ENCODE results near the gene PNMA3.
"Not testable (repeated sequence)": the region's sequence is repeated elsewhere in the genome, so short reads cannot be mapped to it uniquely, and the experiment has no call there.

Gene PNMA3, protein sequence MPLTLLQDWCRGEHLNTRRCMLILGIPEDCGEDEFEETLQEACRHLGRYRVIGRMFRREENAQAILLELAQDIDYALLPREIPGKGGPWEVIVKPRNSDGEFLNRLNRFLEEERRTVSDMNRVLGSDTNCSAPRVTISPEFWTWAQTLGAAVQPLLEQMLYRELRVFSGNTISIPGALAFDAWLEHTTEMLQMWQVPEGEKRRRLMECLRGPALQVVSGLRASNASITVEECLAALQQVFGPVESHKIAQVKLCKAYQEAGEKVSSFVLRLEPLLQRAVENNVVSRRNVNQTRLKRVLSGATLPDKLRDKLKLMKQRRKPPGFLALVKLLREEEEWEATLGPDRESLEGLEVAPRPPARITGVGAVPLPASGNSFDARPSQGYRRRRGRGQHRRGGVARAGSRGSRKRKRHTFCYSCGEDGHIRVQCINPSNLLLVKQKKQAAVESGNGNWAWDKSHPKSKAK

GRCh38 chrX:153055871-153056749 is at the start of gene PNMA3:
Gene PNMA3, plus strand, starts transcription at chrX:153056470. Its CDS starts 586 bp downstream, at chrX:153057056.
- DNase-seq (ENCODE audit: low spot score), result no peak

- DNase-seq (ENCODE audit: low spot score), result not testable (repeated sequence)
Measured at GRCh38 chrX:153017174-153017573, 39.1 kb upstream of the PNMA3 start.

GRCh38 chrX:153019166-153019565 is 37.1 kb upstream of the PNMA3 start:
- no peak for DNase-seq (ENCODE audit: low spot score)

GRCh38 chrX:153026501-153026900 is 29.8 kb upstream of the PNMA3 start:
- not testable (repeated sequence) for DNase-seq (ENCODE audit: low spot score)

- not testable (repeated sequence) for DNase-seq (ENCODE audit: low spot score)
Measured at GRCh38 chrX:153028487-153028886, 27.8 kb upstream of the PNMA3 start.

DNA sequence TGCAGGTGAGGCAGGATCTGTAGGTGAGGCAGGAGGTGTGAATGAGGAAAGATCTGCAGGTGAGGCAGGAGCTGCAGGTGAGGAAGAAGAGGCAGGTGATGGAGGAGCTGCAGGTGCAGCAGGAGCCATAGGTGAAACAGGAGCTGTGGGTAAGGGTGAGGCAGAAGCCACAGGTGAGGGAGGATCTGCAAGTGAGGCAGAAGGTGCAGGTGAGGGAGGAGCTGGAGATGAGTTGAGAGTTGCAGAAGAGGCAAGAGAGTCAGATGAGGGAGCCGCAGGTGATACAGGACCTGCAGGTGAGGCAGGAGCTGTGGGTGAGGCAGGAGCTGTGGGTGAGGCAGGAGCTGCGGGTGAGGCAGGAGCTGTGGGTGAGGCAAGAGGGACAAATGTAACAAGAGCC is 27.1 kb upstream of the PNMA3 start:
- DNase-seq (ENCODE audit: low spot score), result no peak

DNA sequence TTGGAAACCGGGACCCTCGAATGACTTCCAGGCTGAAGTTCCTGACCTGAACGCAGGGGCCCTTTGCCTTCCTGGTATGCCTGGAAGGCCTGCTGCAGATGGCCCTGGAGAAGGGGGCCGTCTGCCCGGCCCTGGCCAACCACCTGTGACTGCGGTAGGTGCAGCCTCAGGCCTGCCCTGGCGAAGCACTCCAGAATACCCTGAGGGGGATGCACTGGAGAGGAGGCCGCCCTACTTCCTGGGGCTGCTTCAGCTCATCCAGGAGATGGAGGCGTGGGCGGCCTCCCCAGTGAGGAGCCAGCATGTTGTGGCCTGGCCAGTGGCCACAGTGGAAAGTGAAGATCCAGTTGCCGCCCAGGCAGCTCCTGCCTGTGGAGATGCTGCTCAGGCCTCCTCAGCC is 26.4 kb upstream of the PNMA3 start:
- DNase-seq (ENCODE audit: low spot score), result no peak

GRCh38 chrX:153030801-153031200 is 25.5 kb upstream of the PNMA3 start:
- no peak for DNase-seq (ENCODE audit: low spot score)

GRCh38 chrX:153032397-153033118 is 23.7 kb upstream of the PNMA3 start:
- peak; percentile 40 for DNase-seq (ENCODE audit: low spot score)

GRCh38 chrX:153049093-153049492 is 7.2 kb upstream of the PNMA3 start:
- no peak for DNase-seq (ENCODE audit: low spot score)

DNA sequence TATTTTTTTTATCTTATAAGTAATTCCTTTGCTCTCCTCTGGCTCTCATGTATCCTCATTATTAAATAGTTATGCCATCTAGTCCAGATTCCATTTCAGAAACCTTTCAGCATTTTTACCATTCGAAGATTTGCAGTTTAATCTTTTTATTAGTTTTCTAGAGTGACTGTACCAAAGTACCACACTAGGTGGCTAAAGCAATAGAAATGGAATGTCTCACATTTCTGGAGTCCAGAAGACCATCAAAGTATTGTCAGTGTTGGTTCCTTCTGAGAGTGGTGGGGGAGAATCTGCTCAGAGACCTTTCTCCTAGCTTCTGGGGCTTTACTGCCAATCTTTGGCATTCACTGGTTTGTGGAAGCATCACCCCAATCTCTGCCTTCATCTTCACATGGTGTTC is 3.7 kb upstream of the PNMA3 start:
- no peak for DNase-seq (ENCODE audit: low spot score)

DNA sequence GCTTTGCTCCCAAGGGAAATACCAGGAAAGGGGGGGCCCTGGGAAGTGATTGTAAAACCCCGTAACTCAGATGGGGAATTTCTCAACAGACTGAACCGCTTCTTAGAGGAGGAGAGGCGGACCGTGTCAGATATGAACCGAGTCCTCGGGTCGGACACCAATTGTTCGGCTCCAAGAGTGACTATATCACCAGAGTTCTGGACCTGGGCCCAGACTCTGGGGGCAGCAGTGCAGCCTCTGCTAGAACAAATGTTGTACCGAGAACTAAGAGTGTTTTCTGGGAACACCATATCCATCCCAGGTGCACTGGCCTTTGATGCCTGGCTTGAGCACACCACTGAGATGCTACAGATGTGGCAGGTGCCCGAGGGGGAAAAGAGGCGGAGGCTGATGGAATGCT is 1.0 kb downstream of the PNMA3 start:
- no peak for DNase-seq (ENCODE audit: low spot score)

DNA sequence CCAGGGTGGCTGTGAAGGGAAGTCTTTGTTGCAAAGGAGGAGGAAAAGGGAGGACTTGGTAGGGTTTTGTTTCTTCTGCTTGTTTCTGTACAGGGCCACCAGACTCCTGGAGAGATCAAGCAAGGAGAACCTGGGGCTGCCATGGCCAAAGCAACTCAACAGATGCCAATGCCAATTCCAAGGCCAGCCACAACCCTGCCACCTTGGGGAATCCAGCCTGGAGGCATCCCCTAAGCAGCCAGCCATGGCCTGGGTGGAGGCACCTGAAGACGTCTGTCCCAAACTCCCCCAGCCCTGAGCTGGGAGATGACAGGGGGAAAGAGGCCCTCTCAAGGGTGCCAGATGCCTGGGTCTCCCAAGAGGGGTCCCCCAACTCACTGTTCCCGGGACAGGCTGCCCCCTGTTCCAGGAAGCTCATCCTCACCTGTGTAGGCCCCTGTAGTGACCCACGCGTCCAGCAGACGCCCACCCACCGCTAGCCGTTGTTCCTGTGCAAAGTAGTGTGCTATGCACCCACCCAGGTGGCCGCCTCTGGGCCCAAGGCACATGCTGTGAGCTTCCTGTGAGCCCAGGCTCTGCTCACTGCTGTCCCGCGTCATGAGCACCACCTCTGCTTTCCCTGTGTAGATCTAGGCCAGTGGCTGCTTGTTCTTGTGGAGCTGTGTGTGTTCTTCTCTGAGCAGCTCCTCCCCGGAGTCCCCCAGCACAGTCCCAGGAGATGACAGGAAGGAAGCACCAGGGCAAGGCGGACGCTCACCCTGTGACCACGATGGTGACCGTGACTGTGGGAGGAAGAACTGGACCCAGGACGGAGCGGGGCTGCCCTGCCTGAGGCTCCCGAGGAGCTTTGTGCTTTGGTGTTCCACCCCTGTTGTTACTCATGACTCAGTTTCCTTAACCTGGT is 3.2 kb downstream of the PNMA3 start:
- DNase-seq (ENCODE audit: low spot score), result no peak

GRCh38 chrX:153060095-153060445 is 3.8 kb downstream of the PNMA3 start:
- DNase-seq (ENCODE audit: low spot score), result no peak

- DNase-seq (ENCODE audit: low spot score), result no peak
Measured at GRCh38 chrX:153061732-153062131, 5.5 kb downstream of the PNMA3 start.

DNA sequence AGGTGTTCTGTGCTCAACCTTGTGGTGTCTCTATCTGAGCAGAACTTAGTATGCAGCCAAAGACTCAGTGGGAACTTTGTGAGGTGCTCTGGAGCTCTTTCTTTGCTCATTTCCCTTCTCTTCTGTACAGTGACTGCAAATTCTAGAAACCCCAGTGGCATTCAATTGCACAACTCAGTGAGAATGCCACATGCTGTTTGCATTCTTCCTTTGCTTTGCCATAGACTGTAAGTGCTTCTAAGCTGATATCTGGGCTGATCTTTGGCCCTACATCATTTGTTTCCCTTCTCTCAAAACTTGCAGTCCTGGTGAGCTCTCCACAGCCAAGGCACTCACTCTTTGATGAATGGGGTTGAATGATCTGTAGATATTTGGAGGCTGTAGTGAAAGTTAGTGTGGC is 7.0 kb downstream of the PNMA3 start:
- no peak for DNase-seq (ENCODE audit: low spot score)

- DNase-seq (ENCODE audit: low spot score), result no peak
Measured at GRCh38 chrX:153064061-153064460, 7.8 kb downstream of the PNMA3 start.

GRCh38 chrX:153065389-153065788 is 9.1 kb downstream of the PNMA3 start:
- DNase-seq (ENCODE audit: low spot score), result no peak

DNA sequence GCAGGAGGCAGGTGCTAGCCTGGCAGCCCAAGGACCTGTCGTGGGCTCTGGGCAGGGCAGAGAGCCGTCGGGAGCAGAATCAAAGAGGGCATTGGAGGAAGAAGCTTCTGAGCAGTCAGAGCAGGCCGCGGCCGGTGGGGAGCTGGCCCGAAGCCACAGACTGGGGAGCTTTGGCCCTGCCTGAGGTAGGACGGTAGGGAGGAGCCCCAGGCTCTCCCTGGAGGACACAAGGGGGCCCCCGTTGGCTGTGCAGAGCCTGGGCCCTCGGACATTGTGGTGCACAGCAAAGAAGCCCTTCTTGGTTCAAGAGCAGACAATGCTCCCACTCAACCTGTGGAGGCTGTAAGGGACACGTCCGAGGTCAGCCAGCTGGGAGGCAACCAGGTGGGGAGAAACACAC is 10.1 kb downstream of the PNMA3 start:
- DNase-seq (ENCODE audit: low spot score), result not testable (repeated sequence)

DNA sequence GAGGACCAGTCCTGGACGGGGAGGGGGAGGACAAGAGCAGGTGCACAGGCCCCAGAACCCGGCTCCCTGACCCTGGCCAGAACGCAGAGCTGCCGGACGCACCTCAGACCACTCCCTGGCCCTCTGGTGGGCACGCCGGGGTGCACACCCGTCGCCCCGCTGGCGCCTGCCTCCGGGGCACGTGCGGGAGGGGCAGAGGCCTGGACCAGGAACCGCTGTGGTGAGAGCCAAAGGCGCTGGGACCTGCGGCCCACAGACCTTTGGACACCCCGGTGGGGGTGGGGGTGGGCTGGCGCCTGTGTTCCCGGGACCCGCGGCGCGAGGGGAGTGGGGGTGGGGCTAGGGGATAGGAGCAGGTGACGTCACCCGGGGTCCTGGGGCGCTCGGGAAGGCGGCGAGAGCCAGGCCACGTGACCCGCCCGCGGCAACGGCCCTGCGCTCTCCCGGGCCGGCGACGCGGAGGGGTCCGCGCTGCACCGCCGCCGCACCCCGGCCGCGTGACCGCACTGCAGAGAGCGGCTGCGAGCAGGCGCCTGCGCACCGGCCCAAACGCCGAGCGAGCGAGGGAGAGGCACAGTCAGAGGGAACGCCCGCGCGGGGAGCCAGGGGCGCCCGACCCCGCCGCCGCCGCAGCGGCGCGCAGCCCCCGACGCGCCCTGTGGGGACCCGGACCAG is 15.8 kb downstream of the PNMA3 start, which contains the start of gene PNMA6A:
Gene PNMA6A, plus strand, starts transcription at position 546 of the 675 bp plus-strand sequence. CDS start 609 bp downstream, outside the sequence.
- not testable (repeated sequence) for DNase-seq (ENCODE audit: low spot score)

GRCh38 chrX:153073331-153073730 is 17.1 kb downstream of the PNMA3 start:
- not testable (repeated sequence) for DNase-seq (ENCODE audit: low spot score)

All from CD4-positive, alpha-beta T cell treated with Interleukin-6 at 100 ng/mL for 8 hours (primary cell).